CD4-positive, alpha-beta T cell treated with Interferon gamma for 1 hour (primary cell): ENCODE results near the gene PPP1R15B.

Experiments
- DNase-seq: peaks from one replicate; pipeline ENCODE4 v3.0.0-alpha.2; 2020

The PPP1R15B gene

DNA sequence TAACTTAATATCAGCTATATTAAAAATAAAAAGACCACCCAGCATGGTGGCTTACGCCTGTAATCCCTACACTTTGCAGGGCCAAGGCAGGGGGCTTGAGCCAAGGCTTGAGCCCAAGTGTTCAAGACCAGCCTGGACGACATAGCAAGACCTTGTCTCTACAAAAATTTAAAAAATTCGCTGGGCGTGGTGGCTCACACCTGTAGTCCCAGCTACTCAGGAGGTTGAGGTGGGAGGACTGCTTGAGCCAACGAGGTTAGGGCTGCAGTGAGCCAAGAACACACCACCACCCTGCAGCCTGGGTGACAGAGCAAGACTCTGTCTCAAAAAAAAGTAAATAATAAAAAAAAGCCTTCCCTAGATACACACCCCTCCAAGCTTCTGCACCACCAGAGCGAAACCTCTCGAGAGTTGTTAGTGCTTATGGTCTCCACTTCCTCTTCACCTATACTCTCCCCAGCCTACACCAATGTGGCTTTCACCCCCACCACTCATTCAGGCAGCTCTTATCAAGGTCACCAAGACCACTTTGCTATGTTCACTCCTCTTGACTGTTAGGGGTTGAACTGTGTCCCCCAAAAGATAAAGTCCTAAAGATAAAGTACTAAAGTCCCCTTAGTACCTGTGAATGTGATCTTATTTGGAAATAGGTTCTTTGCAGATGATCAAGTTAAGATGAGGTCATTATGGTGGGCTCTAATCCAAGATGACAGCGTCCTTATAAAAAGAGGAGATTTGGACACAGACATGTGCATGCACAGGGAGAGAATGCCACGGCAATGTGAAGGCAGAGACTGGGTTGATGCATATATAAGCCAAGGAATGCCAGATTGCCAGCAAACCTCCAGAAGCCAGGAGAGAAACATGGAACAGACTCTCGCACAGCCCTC is 6.8 kb upstream of the PPP1R15B start:
- DNase-seq = no peak

DNA sequence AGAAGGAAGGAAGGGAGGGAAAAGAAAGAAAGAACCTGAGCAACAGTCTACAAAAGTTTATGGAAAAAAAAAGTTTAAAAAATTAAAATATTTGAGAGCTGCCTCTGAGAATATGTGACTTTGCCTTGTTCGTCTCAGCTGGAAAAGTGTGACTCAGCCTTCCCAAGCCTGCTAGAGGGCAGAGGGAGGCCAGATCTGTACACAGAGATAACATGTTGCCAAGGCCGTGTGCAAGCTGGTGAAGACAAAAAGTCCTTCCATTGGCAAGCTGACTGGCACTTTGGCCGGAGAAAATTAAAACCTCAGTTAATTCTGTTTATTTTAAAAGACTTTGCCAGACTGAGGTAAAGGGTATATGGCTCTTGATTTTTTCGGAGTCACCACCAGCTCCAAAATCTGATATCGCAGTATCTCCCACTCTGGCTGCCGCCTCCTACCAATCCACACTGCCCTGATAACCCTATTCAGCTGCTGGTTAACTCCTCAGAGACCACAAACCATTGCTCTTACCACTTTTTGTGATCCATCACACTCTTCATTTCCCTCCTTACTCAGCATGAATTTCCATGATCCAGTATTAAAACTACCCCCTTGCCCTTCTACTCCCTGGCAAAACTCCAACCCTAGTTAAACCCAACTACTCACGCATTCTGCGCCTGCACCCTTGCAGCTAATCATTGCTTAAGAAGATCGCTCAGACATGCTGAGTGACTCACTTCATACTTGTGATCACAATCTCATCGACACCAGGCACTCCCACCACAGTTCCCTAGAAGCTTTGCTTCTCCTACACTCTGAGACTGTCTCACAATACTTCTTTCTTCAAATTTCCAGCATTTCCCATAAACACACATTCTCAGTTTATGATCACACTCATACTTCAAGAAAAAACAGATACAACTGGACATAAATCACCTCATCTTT is 5.7 kb upstream of the PPP1R15B start:
- DNase-seq = peak; percentile 56

DNA sequence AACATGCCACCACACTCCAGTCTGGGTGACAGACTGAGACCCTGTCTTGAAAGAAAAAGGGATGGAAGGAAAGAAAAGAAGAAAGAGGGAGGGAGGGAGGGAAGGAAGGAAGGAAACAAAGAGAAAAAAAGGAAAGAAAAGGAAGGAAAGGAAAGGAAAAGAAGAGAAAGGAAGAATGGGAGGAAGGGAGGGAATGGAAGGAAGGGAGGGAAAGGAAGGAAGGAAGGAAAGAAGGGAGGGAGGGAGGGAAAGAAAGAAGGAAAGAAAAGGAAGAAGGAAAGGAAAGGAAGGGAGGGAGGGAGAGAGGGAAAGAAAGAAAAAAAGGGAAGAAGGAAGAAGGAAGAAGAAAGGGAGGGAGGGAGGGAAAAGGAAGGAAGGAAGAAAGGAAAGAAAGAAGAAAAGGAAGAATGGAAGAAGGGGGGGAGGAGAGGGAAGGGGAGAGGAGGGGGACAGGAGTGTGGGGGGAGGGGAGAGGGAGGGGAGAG is 5.0 kb upstream of the PPP1R15B start:
- no peak for DNase-seq

DNA sequence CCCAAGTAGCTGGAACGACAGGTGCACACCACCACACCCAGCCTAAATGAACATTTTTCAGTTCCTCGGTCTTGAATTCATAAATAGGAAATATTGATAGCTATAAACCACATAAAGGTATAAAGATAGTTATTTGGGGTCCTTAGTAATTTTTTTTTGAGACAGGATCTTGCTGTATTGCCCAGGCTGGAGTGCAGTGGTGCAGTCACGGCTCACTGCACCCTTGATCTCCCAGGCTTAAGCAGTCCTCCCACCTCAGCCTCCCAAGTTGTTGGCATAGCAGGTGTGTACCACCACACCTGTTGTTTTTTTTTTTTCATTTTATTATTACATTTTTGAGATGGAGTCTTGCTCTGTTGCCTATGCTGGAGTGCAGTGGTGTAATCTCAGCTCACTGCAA is 3.7 kb upstream of the PPP1R15B start:
- DNase-seq = no peak

DNA sequence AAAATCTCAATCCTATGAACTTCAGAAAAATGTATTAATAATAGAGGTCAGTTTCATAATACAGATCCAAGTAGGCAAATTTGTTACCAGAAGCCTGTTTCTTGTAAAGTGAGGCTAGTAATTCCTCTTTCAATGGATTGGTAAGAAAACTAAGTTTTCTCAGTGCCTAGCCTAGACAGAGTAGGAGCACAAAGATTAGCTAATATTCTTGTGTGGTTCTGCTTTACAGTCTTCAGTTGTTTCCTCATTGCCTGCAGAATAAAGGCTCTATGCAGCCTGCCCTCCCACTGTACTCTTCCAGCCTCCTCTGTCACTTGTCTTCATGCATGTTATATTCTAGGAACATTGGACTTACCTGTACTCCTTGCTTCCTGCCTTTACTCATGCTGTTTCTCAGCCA is 2.4 kb upstream of the PPP1R15B start:
- no peak for DNase-seq

DNA sequence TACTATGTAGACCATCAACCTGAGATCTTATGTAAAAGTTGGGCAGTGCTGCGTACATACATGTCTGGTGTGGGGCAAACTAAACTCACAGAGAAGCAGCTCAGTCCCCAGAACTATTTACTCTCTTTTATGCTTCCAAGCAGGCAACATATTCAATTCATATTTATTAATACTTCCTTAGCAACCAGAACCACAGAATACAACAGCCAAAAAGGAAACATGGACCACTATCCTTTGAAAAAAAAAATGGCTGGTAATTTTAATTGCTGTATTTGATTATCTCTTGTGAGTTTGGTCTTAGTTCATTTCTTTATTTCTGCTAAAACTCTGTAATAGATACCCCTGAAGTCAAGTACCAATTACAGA is 1.5 kb upstream of the PPP1R15B start:
- DNase-seq = no peak

DNA sequence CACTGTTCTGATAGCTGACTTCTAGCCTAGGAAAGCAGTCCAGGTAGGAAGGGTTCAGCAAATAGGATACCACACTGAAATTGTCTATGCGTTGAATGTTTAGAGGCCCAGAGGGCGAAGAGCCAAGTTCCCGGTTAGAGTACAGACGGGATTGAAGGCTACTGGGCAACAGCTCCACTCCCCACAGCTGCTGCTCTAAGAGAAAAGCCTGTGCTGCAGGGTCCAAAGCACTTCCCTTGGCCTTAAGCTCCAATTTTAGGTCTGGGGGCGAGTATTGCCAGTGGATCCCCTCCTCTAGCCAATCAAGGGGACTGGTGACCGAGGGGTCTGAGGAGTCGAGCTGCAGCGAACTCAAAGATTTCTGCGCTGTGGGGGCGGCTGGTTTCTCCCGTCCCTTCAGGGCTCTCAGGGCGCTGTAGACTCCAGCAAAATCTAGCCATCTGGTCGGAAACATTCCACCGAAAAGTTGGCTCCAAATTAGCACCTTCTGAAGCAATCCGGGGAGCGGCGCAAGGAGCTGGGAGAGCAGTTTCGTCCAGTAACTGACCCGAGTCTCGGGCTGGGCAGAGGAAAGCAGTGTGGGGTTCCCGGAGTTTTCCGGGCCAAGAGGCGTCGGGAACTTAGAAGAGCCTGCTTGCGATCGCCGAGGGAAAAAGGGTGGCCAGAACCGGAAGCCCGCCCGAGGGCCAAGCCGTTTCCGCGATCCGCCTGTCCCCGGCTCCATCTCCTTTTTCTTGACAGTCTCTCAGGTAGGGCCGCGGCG is 748 bp downstream of the PPP1R15B start:
- DNase-seq = no peak

DNA sequence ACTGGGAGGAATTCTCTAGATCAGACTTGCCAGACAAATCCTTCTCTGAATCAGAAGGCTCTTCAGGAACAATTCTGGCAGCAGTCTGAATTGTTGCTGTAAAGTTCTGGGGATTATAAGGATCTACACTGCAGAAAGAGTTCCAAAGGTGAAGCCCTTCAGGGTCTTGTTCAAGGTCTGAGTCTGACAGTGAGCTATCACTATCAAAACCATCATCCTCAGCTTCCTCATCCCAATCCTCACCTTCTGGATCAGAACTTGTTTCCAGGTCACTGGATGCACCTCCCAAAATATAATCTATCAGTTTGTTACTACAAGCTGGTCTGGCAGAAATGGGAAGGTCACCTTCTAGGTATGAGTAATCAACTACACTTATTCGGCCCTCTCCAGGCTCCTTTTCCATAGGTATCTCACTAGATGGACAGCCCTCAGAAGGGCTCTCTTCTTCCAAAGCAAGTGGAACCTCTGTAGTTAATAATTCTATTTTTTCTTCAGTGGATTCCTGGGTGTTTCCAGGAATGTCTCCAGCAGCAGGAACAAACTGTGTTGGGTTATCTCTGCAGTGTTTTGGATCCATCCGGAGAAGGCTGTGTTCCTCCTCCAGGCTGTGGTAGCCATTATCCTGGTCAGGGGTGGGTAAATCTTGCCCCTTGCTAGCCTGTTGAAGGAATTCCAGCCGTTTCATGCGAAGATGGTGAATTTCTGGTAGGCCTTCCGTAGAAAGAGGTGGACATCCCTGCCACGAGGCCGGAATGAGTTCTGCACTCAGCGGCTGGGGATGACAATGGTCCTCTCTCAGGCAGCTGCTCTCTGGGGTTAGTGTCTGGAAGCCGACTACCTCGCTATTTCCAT is 1.6 kb downstream of the PPP1R15B start:
- no peak for DNase-seq

DNA sequence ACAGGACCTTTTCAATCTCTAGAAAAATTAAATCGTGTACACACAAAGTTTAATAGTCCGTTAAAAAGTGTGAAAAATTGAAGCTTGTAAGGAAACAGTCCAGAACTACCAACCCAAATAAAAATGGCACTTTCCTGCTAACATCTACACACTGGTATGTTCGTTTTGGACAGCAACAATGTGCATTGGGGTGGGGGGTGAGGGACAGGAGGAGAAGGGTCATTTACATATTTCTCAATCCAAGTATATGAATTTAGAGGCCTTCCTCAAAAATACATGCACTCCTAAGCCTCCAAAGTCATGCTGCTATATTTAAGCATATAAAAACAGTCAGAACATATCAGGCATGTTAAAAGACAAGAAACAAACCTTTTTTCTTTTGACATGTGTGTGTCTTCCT is 2.5 kb downstream of the PPP1R15B start:
- no peak for DNase-seq

DNA sequence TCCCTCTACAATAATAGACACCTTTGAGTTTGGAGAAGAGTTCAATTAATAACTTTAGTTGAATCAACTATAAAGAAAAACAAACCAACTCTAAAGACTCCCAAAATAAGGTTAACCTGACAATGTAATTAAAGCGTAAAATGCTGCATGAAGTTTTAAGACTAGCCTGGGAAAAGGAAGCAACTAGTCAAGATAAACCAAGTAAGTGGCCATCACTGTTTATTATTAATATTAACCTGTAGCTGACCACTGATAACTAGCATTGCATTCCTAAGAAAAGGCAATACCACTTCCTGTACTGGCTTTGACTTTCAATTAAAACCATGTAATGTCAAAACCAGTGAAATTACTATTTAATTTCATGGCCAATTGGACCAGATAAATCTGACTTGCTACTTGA is 3.0 kb downstream of the PPP1R15B start:
- no peak for DNase-seq

DNA sequence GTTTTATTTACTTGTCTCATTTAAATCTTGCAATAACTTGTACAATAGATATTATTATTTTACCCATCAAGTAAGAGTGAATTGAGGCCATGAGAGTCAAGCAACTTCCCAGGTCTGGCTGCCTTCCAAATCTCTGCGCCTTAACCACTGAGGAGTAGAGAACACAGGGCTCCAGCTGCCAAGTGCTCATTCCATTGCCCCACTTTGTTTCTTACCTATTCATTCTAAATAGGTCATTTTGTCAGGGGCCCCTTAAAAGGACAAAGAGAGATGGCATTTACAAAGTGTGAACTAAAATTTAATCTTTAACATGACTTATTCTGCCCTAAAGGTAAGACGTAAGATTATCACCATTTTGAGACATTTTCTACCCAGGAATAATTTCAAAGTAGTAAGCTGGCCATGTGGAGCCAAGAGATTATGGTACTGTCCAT is 3.5 kb downstream of the PPP1R15B start:
- no peak for DNase-seq

DNA sequence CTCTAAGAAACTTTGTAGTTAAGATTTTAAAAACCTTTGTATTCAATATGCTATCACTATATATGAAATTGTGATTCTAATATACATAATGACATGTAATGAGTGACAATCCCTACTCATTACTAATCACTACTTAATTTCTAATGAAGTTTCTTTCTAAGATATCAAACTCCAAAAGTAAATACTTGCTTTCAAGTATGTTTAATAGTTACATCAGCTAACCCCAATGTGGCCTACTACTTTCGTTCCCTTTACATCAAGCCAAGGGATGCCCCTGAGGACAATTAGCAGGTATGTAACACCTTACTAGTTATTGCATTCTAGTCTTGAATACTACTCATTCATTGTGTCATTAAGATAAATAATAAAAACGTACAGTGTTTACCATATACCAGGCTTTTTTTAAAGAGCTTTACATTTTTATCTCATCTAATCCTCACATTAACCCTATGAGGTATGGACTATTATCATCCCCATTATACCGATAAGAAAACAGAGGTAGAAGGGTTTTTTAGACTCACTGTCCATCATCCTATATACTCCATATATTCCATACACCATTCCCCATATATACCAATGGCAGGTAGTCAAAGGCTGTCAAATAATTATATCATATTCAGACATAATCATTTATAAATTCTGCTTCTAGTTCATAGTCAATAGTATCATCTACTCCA is 4.2 kb downstream of the PPP1R15B start:
- no peak for DNase-seq

DNA sequence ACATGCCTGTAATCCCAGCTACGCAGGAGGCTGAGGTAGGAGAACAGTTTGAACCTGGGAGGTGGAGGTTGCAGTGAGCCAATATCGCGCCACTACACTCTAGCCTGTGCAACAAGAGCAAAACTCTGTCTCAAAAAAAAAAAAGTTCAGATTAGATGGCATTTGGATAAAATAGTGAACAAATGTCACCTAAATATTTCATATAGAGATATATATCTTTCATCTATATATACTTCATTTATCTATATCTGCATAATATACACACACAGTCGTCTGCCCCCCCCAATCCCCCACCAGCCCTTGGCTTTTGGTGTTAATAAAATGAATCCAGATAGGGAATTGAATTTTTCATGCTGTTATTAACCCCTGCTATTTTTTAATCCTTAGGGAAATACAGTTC is 5.0 kb downstream of the PPP1R15B start:
- DNase-seq = no peak

DNA sequence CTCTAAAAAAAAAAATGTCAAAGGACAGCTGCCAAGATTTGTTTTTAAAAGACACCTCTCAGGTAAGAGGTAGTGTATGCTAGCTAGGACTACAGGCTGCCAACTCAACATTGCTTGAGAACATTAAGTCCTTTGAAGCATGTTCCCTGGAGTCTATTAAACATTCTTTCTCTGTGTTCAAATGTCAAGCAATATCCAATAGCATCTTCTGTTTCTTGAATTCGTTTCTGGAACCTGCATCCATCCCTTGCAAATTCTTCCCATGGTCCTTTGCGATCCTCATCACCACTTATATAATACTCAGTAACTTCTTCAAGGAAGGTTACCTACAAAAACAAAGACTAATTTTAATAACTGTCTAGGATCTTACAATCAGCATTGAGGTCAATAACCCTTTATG is 5.6 kb downstream of the PPP1R15B start:
- DNase-seq = no peak

DNA sequence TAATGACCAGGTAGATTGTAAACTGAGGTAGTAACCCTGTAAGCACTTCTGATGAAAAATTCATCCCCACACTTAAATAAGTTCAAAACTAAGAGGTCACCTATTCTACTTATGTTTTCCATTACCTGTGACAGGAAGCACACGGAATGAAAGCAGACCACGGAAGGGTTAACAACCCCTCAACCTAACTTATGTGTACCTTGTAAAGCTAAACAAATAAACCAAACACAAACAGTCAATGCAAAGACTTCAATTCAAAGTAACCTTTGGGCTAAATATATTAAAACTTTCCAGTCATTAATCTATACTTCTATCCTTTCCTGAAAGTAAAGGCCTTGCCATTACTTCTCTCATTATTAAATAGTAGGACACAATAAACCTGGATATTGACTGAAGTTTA is 7.0 kb downstream of the PPP1R15B start:
- no peak for DNase-seq

DNA sequence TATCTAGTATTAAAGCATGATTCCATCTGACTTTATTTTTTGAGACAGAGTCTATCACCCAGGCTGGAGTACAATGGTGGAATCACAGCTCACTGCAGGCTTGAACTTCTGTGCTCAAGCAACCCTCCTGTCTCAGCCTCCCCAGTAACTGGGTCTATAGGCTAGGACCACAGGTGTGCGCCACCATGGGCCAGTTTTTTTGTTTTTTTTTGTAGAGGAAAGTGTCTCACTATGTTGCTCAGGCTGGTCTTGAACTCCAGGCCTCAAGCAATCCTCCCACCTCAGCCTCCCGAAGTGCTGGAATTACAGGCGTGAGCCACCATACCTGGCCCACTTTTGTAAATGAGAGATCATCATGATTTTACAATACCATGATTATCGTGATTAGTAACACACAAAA is 9.2 kb downstream of the PPP1R15B start:
- DNase-seq = no peak

DNA sequence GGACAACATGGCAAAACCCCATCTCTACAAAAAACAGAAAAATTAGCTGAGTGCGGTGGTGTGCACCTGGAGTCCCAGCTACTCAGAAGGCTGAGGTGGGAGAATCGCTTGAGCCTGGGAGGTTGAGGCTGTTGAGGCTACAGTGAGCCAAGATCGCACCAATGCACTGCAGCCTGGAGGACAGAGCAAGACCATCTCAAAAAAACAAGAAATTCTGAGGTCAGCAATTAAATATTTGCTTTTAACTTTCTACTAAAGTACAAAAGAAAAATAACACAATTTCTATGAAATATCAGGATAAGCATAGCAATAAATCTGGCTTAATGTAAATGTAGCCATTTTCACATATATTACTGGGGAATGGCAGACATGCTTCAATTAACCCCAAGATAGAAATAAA is 9.9 kb downstream of the PPP1R15B start:
- no peak for DNase-seq

DNA sequence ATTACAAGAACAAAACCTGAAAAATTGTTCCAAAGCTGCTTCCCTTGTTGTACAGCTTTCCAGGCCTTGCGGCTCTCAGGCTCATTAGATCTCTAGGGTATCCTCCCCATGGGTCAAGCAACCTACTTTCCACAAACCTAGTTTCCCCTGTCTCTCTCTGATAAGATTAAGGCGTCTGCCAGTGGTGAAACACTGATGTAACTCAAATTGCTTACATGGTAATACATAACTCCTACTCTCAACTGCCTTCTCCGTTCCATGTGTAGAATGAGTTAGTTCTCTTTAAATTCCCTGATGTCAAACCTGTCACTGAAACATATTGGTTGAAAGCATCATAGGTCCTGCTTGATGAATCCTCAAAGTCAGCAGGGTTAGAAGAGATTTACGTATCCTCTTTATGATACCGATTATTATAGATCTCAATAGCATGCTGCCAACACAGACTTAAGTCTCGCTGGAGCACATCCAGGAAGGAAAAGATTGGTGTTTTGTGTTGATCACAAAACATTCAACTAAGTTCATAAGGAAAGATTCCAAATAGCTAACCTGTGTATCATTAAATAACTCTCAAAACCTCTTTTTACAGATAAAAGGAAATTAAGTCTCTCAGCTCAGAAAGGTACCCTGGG is 10.6 kb downstream of the PPP1R15B start:
- DNase-seq = no peak

DNA sequence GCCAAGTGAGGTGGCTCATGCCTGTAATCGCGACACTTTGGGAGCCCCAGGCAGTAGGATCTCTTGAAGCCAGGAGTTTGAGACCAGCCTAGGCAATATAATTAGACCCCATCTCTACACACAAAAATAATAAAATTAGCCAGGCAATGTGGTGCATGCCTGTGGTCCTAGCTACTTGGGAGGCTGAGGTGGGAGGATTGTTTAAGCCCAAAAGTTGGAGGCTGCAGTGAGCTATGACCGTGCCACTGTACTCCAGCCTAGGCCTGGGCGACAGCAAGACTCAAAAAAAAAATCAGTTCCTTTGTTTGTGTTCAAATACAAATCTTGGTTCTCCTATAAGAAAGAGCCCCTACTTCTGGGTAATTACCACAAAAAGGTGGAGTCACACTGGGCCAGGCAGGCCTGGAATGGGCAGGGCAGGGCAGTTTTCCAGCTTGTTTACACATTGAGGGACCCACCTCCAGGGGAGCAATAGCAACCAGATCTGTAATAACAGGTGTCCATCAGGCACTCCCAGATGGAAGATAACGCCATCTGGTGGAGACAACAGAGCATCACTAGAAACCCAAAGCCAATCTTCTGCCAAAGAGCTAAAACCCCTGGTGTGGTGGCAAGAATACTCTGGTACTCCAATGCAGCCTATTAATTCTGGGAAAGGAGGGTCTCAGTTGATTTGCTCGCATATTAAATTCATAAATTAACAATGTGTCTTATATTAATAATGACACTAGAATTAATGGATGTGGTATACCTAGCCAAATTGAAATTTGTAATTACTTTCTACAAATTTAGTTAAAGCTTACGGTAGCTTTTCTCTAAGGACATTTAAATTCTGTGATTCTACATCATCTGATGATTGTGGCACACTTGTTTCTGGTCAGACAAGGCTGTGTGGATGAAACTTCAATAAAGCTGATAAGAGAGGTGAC is 13.2 kb downstream of the PPP1R15B start:
- DNase-seq = peak; percentile 61
